C4-2B (cell line): Measurements from ENCODE around the gene FAM24A.
A peak's percentile ranks its signal among the peaks of the same experiment; 100 is the strongest.

Source experiments
- ZFX ChIP-seq: fragments of 450-650 bp; IDR thresholded peaks from 2 replicates; pipeline ENCODE4 v1.6.1; 2017
- TF ChIP-seq, protein P1 (sequence below): fragments of 450-650 bp; conservative IDR thresholded peaks from 2 replicates; pipeline ENCODE4 v1.5.1; 2017; ENCODE audit warnings: mild to moderate bottlenecking

DNA sequence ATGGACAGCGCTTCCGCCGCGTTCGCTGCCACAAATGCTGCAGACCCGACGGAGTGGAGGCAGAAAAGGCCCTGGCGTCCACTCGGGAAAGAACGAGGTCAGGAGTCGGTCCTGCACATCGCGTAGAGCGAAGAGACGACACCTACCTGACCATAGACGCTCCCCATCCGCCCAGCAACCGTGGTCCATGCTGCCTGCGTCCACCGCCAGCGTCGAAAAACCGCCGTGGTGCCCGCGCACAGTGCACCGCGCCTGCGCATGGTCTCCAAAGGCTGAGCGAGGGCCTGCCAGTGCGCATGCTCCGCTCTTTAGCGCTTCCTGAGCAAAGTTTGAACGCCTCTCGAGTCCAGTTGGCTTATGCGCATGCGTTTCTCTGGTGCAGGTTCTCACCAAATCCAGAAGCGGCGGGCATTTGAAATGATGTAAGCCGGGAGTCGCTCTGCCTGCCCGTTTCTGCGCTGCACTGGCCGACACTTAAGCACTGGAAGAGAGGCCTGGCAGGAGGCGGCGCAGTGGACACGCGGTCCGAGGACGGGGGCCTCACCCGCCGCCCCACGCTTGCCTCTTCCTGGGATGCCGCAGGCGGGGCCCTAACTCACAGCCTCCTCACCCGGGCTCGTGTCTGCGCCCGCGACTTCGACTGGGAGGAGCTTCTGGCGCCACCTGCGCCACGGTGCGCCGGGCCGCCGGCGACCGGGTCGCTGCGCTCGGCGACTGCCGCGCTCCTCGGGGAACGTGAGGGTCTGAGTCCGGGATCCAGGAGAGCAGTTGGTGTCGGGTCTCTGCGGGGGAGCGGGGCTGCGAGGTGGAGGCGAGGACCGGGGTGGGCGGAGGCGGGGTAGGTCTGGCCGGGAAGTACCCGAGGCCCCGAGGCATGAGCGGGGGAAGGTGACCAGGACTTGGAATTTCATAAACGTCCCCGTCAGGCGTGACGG, 30.8 kb upstream of the FAM24A start, which contains the start of gene FAM24B:
- TF ChIP-seq, protein P1, sequence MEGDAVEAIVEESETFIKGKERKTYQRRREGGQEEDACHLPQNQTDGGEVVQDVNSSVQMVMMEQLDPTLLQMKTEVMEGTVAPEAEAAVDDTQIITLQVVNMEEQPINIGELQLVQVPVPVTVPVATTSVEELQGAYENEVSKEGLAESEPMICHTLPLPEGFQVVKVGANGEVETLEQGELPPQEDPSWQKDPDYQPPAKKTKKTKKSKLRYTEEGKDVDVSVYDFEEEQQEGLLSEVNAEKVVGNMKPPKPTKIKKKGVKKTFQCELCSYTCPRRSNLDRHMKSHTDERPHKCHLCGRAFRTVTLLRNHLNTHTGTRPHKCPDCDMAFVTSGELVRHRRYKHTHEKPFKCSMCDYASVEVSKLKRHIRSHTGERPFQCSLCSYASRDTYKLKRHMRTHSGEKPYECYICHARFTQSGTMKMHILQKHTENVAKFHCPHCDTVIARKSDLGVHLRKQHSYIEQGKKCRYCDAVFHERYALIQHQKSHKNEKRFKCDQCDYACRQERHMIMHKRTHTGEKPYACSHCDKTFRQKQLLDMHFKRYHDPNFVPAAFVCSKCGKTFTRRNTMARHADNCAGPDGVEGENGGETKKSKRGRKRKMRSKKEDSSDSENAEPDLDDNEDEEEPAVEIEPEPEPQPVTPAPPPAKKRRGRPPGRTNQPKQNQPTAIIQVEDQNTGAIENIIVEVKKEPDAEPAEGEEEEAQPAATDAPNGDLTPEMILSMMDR = no peak; the same call in 1 of the 2 replicates
- TF ChIP-seq ZFX = peak; percentile 67
